ENCODE measurements around the gene ADCY3.

ADCY3 gene

DNA sequence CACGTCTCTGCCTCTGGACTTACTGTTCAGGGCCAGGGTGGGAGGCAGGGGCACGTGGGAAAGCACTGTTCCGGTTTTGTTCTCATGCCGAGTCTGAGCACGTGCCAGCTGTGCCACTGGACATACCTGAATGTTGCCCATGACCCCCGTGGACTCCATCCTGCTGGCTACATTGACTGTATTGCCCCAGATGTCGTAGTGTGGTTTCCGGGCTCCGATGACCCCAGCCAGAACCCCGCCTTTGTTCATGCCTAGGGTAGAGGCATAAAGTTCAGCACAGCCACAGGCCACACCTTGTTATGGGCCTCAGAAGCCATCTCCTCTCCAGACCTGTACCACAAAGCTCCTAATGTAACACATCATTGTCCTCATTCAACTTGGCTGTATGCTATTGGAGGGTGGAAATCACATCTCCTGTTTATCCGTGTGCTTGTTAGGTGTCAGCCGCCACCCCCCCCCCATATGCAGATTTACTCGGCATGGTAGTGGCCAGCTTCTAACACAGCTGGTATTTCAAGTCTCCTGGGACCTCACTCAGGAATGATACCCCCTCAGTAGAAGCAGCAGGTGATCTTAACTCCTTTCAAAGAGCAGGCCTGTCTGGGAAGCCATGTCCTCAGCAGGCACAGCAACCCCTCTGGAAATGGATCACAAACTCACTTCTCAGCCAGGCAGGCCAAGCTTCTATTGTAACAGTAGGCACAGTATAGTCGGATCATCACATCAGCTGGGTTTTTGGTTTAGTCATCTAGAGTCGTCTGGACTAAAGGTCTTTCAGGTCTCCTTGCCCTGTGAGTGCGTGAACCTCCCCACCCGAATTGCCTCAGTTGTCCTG, 99.2 kb downstream of the ADCY3 start:
- Histone ChIP-seq H2AFZ (ENCODE audit: low read length) (no peak overlapping the region), H3K27ac (ENCODE audit: low read depth, low read length, poor library complexity, severe bottlenecking) (no peak overlapping the region), H3K9me2 (ENCODE audit: low read depth, low read length) (no peaks in the 10 kb centered on the region), H3K4me2 (ENCODE audit: low read length) (no peak overlapping the region), H3K27me3 (ENCODE audit: insufficient read depth, low read length) (no peaks in the 10 kb centered on the region), H3F3A (ENCODE audit: insufficient read depth, low read length) (no peaks in the 10 kb centered on the region; the same call in none of the 2 replicates), H4K20me1 (ENCODE audit: insufficient read depth, low read length) (no peaks in the 10 kb centered on the region), H3K9ac (ENCODE audit: low read length) (no peak overlapping the region), H3K4me1 (ENCODE audit: insufficient read depth, low read length, severe bottlenecking) (peaks cover 4% of the 10 kb centered on the region), H3K9me3 (ENCODE audit: low read length) (no peaks in the 10 kb centered on the region), H3K4me3 (ENCODE audit: low read depth, low read length, poor library complexity, severe bottlenecking) (no peak overlapping the region), H3K36me3 (ENCODE audit: insufficient read depth, low read length) (peaks cover 96% of the 10 kb centered on the region), H3K79me2 (ENCODE audit: insufficient read depth, low read length) (no peaks in the 10 kb centered on the region)
- TF ChIP-seq, protein P1, sequence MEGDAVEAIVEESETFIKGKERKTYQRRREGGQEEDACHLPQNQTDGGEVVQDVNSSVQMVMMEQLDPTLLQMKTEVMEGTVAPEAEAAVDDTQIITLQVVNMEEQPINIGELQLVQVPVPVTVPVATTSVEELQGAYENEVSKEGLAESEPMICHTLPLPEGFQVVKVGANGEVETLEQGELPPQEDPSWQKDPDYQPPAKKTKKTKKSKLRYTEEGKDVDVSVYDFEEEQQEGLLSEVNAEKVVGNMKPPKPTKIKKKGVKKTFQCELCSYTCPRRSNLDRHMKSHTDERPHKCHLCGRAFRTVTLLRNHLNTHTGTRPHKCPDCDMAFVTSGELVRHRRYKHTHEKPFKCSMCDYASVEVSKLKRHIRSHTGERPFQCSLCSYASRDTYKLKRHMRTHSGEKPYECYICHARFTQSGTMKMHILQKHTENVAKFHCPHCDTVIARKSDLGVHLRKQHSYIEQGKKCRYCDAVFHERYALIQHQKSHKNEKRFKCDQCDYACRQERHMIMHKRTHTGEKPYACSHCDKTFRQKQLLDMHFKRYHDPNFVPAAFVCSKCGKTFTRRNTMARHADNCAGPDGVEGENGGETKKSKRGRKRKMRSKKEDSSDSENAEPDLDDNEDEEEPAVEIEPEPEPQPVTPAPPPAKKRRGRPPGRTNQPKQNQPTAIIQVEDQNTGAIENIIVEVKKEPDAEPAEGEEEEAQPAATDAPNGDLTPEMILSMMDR (IDR thresholded peaks at IDR 0.05; ENCODE audit: low read length) = no peak
- TF ChIP-seq EZH2 (IDR thresholded peaks at IDR 0.05; ENCODE audit: borderline replicate concordance, low read length) = no peak

DNA sequence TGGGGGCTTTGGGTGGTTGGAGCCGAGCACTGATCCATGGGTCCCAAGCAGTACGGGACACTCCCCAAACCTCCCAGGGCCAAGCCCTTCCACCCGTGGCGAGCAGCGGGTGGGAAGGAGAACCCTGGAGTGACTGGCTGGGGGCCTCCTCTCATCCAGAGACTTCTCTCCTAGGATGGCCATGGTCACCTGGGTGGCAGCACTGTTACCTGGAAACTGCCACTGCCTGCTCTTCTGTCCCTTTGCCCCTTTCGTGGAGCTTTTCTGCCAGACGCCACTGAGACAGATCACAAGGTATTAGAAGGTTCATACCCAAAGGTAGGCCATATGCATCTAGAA, 99.9 kb downstream of the ADCY3 start:
- Histone ChIP-seq H3K9me3 (ENCODE audit: low read length) (no peaks in the 10 kb centered on the region), H3K9me2 (ENCODE audit: low read depth, low read length) (no peaks in the 10 kb centered on the region), H3K79me2 (ENCODE audit: insufficient read depth, low read length) (no peaks in the 10 kb centered on the region), H3F3A (ENCODE audit: insufficient read depth, low read length) (no peaks in the 10 kb centered on the region), H3K9ac (ENCODE audit: low read length) (no peak overlapping the region), H2AFZ (ENCODE audit: low read length) (no peak overlapping the region), H3K27me3 (ENCODE audit: insufficient read depth, low read length) (no peaks in the 10 kb centered on the region), H4K20me1 (ENCODE audit: insufficient read depth, low read length) (no peaks in the 10 kb centered on the region), H3K36me3 (ENCODE audit: insufficient read depth, low read length) (peaks cover 97% of the 10 kb centered on the region), H3K4me1 (ENCODE audit: insufficient read depth, low read length, severe bottlenecking) (no peaks in the 10 kb centered on the region), H3K27ac (ENCODE audit: low read depth, low read length, poor library complexity, severe bottlenecking) (no peak overlapping the region), H3K4me3 (ENCODE audit: low read depth, low read length, poor library complexity, severe bottlenecking) (no peak overlapping the region), H3K4me2 (ENCODE audit: low read length) (no peak overlapping the region)
- TF ChIP-seq, protein P1 (IDR thresholded peaks at IDR 0.05; ENCODE audit: low read length) = no peak
- no peak for TF ChIP-seq EZH2 (IDR thresholded peaks at IDR 0.05; ENCODE audit: borderline replicate concordance, low read length)

DNA sequence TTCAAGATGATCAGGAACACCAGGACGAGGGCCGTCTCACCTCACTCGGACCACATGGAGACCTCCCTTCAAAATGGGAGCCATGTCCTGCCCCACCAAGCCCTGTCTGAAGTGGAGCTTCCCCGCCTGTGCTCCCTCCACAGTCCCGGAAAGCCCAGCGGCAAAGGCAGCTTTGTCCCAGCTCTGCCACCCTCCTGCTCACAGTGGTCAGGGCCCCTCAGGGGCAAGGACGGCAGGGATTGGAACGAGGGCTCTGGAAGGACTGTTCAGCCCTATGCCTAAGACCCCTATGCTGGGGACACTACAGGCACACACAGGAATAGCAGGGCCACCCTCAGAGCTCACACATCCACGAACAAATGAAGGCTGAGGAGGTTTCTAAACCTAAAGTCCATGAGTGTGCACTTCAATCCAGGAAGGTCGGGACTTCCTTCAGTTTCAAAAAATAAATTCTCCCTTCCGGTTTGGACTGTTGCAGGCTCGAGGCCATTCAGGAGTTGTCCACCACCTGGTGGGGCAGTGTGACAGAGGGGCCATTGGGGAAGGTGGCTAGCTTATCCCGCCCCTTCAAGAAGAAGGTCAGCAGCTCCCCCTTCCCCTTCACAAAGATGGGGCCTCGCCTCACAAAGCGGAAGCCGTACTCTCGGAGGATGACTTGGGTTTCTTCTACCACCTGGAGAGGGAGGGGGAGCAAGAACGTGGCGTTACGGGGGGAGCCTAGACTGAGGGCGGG, 100.4 kb downstream of the ADCY3 start:
- no peaks in the 10 kb centered on the region for H3K79me2 ChIP-seq (ENCODE audit: insufficient read depth, low read length)
- no peaks in the 10 kb centered on the region for H3K4me1 ChIP-seq (ENCODE audit: insufficient read depth, low read length, severe bottlenecking)
- H3K36me3 ChIP-seq (ENCODE audit: insufficient read depth, low read length) = peaks cover 97% of the 10 kb centered on the region
- no peaks in the 10 kb centered on the region for H3F3A ChIP-seq (ENCODE audit: insufficient read depth, low read length)
- H2AFZ ChIP-seq (ENCODE audit: low read length) = no peak overlapping the region
- H3K9me3 ChIP-seq (ENCODE audit: low read length) = no peaks in the 10 kb centered on the region
- H3K4me2 ChIP-seq (ENCODE audit: low read length) = no peak overlapping the region
- no peaks in the 10 kb centered on the region for H4K20me1 ChIP-seq (ENCODE audit: insufficient read depth, low read length)
- no peak overlapping the region for H3K9ac ChIP-seq (ENCODE audit: low read length)
- H3K4me3 ChIP-seq (ENCODE audit: low read depth, low read length, poor library complexity, severe bottlenecking) = no peak overlapping the region
- TF ChIP-seq, protein P1 (IDR thresholded peaks at IDR 0.05; ENCODE audit: low read length) = no peak
- no peak for TF ChIP-seq EZH2 (IDR thresholded peaks at IDR 0.05; ENCODE audit: borderline replicate concordance, low read length)
- H3K9me2 ChIP-seq (ENCODE audit: low read depth, low read length) = no peaks in the 10 kb centered on the region
- H3K27me3 ChIP-seq (ENCODE audit: insufficient read depth, low read length) = no peaks in the 10 kb centered on the region
- no peak overlapping the region for H3K27ac ChIP-seq (ENCODE audit: low read depth, low read length, poor library complexity, severe bottlenecking)

Data from OCI-LY1 (cell line).